Liver (tissue), 9 donors: ENCODE measurements around the gene ST8SIA3. TPM values are rescaled to one million over a fixed set of nuclear protein-coding genes. Genes with fewer than 3 reads are reported as not detected.

ENCODE experiments used
- DNase-seq: peaks from one replicate; pipeline ENCODE4 v3.0.0-alpha.2; 2017; ENCODE audit warnings: low spot score
- H3K27ac ChIP-seq, 2 donors: one replicate each; pipeline ENCODE4 v1.7.0; 2013; ENCODE audit warnings: inconsistent platforms in 2 of 2, low read length in 2 of 2, control low read depth in 1 of 2, low read depth in 1 of 2, mild to moderate bottlenecking in 1 of 2
- H3K27me3 ChIP-seq, 4 donors: one replicate each; pipeline versions ENCODE4 v1.6.1 to v1.7.0; 2013; ENCODE audit warnings: low read length in 3 of 4, inconsistent platforms in 1 of 4, mild to moderate bottlenecking in 1 of 4, moderate library complexity in 1 of 4; ENCODE audit not compliant: control insufficient read depth in 4 of 4, insufficient read depth in 4 of 4
- H3K36me3 ChIP-seq, 4 donors: one replicate each; pipeline versions ENCODE4 v1.6.1 to v1.7.0; 2013; ENCODE audit warnings: low read length in 3 of 4, mild to moderate bottlenecking in 3 of 4, low read depth in 1 of 4, moderate library complexity in 1 of 4; ENCODE audit not compliant: control insufficient read depth in 4 of 4, insufficient read depth in 3 of 4
- H3K4me1 ChIP-seq, 4 donors: one replicate each; pipeline versions ENCODE4 v1.6.1 to v1.7.0; 2013; ENCODE audit warnings: low read length in 3 of 4, mild to moderate bottlenecking in 3 of 4, moderate library complexity in 1 of 4; ENCODE audit not compliant: control insufficient read depth in 4 of 4, insufficient read depth in 4 of 4
- H3K4me3 ChIP-seq, 3 donors: one replicate each; pipeline versions ENCODE4 v1.6.1 to v1.7.0; 2013; ENCODE audit warnings: low read length in 3 of 3, control low read depth in 1 of 3, low read depth in 1 of 3, mild to moderate bottlenecking in 1 of 3
- H3K9ac ChIP-seq, 2 donors: one replicate each; pipeline ENCODE4 v1.7.0; 2013; ENCODE audit warnings: low read length in 2 of 2, mild to moderate bottlenecking in 2 of 2, moderate library complexity in 2 of 2, control low read depth in 1 of 2, low read depth in 1 of 2
- H3K9me3 ChIP-seq, 4 donors: one replicate each; pipeline versions ENCODE4 v1.6.1 to v1.7.0; 2013; ENCODE audit warnings: low read length in 3 of 4; ENCODE audit not compliant: control insufficient read depth in 4 of 4
- CTCF ChIP-seq: fragments of 150-350 bp; IDR thresholded peaks from 2 replicates; pipeline ENCODE4 v1.5.1; 2017; ENCODE audit warnings: improper control_type of control experiment, low read depth, low read length; ENCODE audit not compliant: missing input control
- FOXA1 ChIP-seq: IDR thresholded peaks from 2 replicates; pipeline ENCODE4 v1.6.1; 2016; ENCODE audit warnings: antibody characterized with exemption
- GABPA ChIP-seq, 2 donors: IDR thresholded peaks in 1 of 2; conservative IDR thresholded peaks in 1 of 2; 2 replicates each; pipeline ENCODE4 v1.6.1; 2016; ENCODE audit warnings: antibody characterized with exemption in 2 of 2, mild to moderate bottlenecking in 1 of 2, moderate library complexity in 1 of 2
- HNF4A ChIP-seq, 2 donors: conservative IDR thresholded peaks; 2 replicates each; pipeline ENCODE4 v1.6.1; 2016; ENCODE audit warnings: antibody characterized with exemption in 2 of 2, mild to moderate bottlenecking in 2 of 2
- HNF4G ChIP-seq: IDR thresholded peaks from 2 replicates; pipeline ENCODE4 v1.6.1; 2016; ENCODE audit warnings: antibody characterized with exemption
- JUND ChIP-seq, 2 donors: IDR thresholded peaks; 2 replicates each; pipeline ENCODE4 v1.6.1; 2016; ENCODE audit warnings: antibody characterized with exemption in 2 of 2
- RAD21 ChIP-seq, 2 donors: IDR thresholded peaks; 2 replicates each; pipeline ENCODE4 v1.6.1; 2016; ENCODE audit warnings: antibody characterized with exemption in 2 of 2, mild to moderate bottlenecking in 2 of 2
- REST ChIP-seq: IDR thresholded peaks from 2 replicates; pipeline ENCODE4 v1.6.1; 2016; ENCODE audit warnings: antibody characterized with exemption, mild to moderate bottlenecking
- RXRA ChIP-seq, 2 donors: IDR thresholded peaks; 2 replicates each; pipeline ENCODE4 v1.6.1; 2017 to 2018; ENCODE audit warnings: antibody characterized with exemption in 2 of 2, mild to moderate bottlenecking in 1 of 2
- YY1 ChIP-seq: IDR thresholded peaks from 2 replicates; pipeline ENCODE4 v1.6.1; 2016; ENCODE audit warnings: antibody characterized with exemption, mild to moderate bottlenecking
- ZBTB33 ChIP-seq: IDR thresholded peaks from 2 replicates; pipeline ENCODE4 v1.6.1; 2016; ENCODE audit warnings: antibody characterized with exemption
- WGBS: extraction: QIAGEN DNeasy Blood & Tissue Kit; methylation state at CpG from one replicate; pipeline ENCODE4 v1.1.7; 2013; 5-methylcytosine and 5-hydroxymethylcytosine counted together
- polyA plus RNA-seq, 2 donors: library from polyadenylated mRNA; stranded (reverse) in 1 of 2; unstranded in 1 of 2; fragments of 200-250 nt in 1 of 2; fragments of >200 nt in 1 of 2; fragmentation: Nextera tagmentation in 1 of 2; extraction: Ambion mirVana in 1 of 2; gene quantifications; one replicate each; pipeline versions ENCODE4 v1.2.1 to v1.2.3, GENCODE V29; 2013 to 2015
- total RNA-seq, 2 donors: library from RNA; depleted of rRNA; stranded (reverse); fragments of >200 nt; gene quantifications; one replicate each; pipeline ENCODE4 v1.2.3, GENCODE V29; 2014
- donor health status: healthy.
- donor health status: healthy.
- donor health status: healthy.
- donor health status: healthy.
- donor health status: healthy.

The ST8SIA3 gene
- total and polyA plus RNA-seq, 4 donors, result under 0.01 to 3.0 (median 0.32) TPM

GRCh38 chr18:57366528-57367081 lies 14.2 kb downstream of the ST8SIA3 start:
- no peak overlapping the region for H3K9ac ChIP-seq

GRCh38 chr18:57372444-57372843 lies 20.1 kb downstream of the ST8SIA3 start:
- Histone ChIP-seq H3K9ac (no peak overlapping the region), H3K36me3 (no peaks in the 10 kb centered on the region), H3K27ac (no peak overlapping the region), H3K9me3 (no peaks in the 10 kb centered on the region), H3K27me3 (no peaks in the 10 kb centered on the region), H3K4me1 (no peaks in the 10 kb centered on the region), H3K4me3 (no peak overlapping the region)
- TF ChIP-seq JUND (IDR thresholded peaks at IDR 0.05) (no peak), YY1 (no peak), GABPA (IDR thresholded peaks at IDR 0.05 in 1 of 2, conservative IDR thresholded peaks at IDR 0.05 in 1 of 2) (no peak), ZBTB33 (no peak)
- 93% methylated on average over 9 of the region's 9 CpGs for WGBS
- no peak for DNase-seq

More at GRCh38 chr18:57366528-57367081, 14.2 kb downstream of the ST8SIA3 start:
- no peak for TF ChIP-seq FOXA1
- peak in 1 of 2 donors; percentile 12 for TF ChIP-seq HNF4A (conservative IDR thresholded peaks at IDR 0.05)
- TF ChIP-seq RXRA (IDR thresholded peaks at IDR 0.05), result peak in 1 of 2 donors; percentile 8
- TF ChIP-seq YY1, result no peak
- TF ChIP-seq REST, result no peak
- Histone ChIP-seq H3K4me1 (no peaks in the 10 kb centered on the region), H3K4me3 (no peak overlapping the region), H3K36me3 (no peaks in the 10 kb centered on the region), H3K27ac (no peak overlapping the region), H3K9me3 (no peaks in the 10 kb centered on the region), H3K27me3 (no peaks in the 10 kb centered on the region)
- 50% methylated on average over 2 of the region's 2 CpGs for WGBS
- no peak for DNase-seq

- Histone ChIP-seq H3K4me3 (no peak overlapping the region), H3K27ac (no peak overlapping the region), H3K9ac (no peak overlapping the region), H3K4me1 (no peaks in the 10 kb centered on the region), H3K9me3 (no peaks in the 10 kb centered on the region), H3K36me3 (no peaks in the 10 kb centered on the region), H3K27me3 (no peaks in the 10 kb centered on the region)
- TF ChIP-seq RAD21 (IDR thresholded peaks at IDR 0.05) (no peak), JUND (IDR thresholded peaks at IDR 0.05) (no peak), GABPA (IDR thresholded peaks at IDR 0.05 in 1 of 2, conservative IDR thresholded peaks at IDR 0.05 in 1 of 2) (no peak), YY1 (no peak), HNF4G (no peak), CTCF (no peak), FOXA1 (no peak)
- no peak for DNase-seq
- 95% methylated on average over 4 of the region's 4 CpGs for WGBS
Observed at GRCh38 chr18:57373017-57373416, 20.7 kb downstream of the ST8SIA3 start.
